Measurements from ENCODE around the gene ITPKC. TPM values are rescaled to one million over a fixed set of nuclear protein-coding genes. Genes with fewer than 3 reads are reported as not detected.

The ITPKC gene
- total and polyA plus RNA-seq, 11 donors = 6.9 to 27.3 (median 9.1) TPM

- Histone ChIP-seq H3K36me3 (peaks cover 0 to 11% (median 1%) of the 10 kb centered on the region in 9 donors), H3K27me3 (no peaks in the 10 kb centered on the region), H3K9me3 (no peaks in the 10 kb centered on the region), H3K4me3 (peak overlapping the region; percentile 65 to 98 (median 82)), H3K4me1 (peaks cover 9 to 83% (median 60%) of the 10 kb centered on the region in 12 donors), H3K27ac (peak overlapping the region; percentile 95 to 99 (median 97))
- WGBS, 4 donors = 18 to 36% (median 30%) methylated on average over 19 to 20 of the region's 20 CpGs
- DNase-seq (peak in 1 of 5 donors; percentile 46), ATAC-seq (no peak)
- intact Hi-C loops (cut with DNase I) = loop anchor here in 6 of 10 donors (1.0 to 10.0 kb wide), 7 partner anchors 31 to 99 kb away; partner anchors contain the start of genes ACTMAP (in 2 of the 6) and SNRPA (in 2 of the 6)
- TF ChIP-seq CTCF (IDR thresholded peaks at IDR 0.05) (no peak), POLR2A (IDR thresholded peaks at IDR 0.05) (no peak)
Measured at GRCh38 chr19:40717880-40718773, 1.2 kb downstream of the ITPKC start.

- Histone ChIP-seq H3K9me3 (no peaks in the 10 kb centered on the region), H3K4me3 (peak overlapping the region; percentile 65 to 98 (median 82)), H3K36me3 (peaks cover 0 to 13% (median 5%) of the 10 kb centered on the region in 9 donors), H3K4me1 (peaks cover 9 to 77% (median 59%) of the 10 kb centered on the region in 12 donors), H3K27ac (peak overlapping the region; percentile 95 to 99 (median 97)), H3K27me3 (no peaks in the 10 kb centered on the region)
- peak in 4 of 5 donors; percentile 40 to 74 (median 56) for DNase-seq
- TF ChIP-seq POLR2A (IDR thresholded peaks at IDR 0.05) = peak in 1 of 2 donors; percentile 22
- no peak for TF ChIP-seq CTCF (IDR thresholded peaks at IDR 0.05)
- WGBS, 4 donors = 5 to 12% (median 6%) methylated on average over 8 to 16 of the region's 16 CpGs
- ATAC-seq = no peak
- intact Hi-C loops (cut with DNase I) = loop anchor here in 5 of 10 donors (1.0 to 10.0 kb wide), 5 partner anchors 30 to 98 kb away; no protein-coding TSS in a partner anchor
Measured at GRCh38 chr19:40718774-40719391, 2.0 kb downstream of the ITPKC start.

GRCh38 chr19:40719414-40719894 is 2.5 kb downstream of the ITPKC start:
- Histone ChIP-seq H3K36me3 (peaks cover 0 to 18% (median 11%) of the 10 kb centered on the region in 9 donors), H3K27me3 (no peaks in the 10 kb centered on the region), H3K9me3 (no peaks in the 10 kb centered on the region), H3K4me3 (peak overlapping the region; percentile 65 to 98 (median 82)), H3K27ac (peak overlapping the region; percentile 95 to 99 (median 97)), H3K4me1 (peaks cover 6 to 76% (median 57%) of the 10 kb centered on the region in 12 donors)
- intact Hi-C loops (cut with DNase I) = loop anchor here in 5 of 10 donors (5.0 to 10.0 kb wide), 4 partner anchors 55 to 98 kb away; no protein-coding TSS in a partner anchor
- DNase-seq (no peak), ATAC-seq (no peak)
- WGBS, 4 donors = 49 to 62% (median 50%) methylated on average over 7 of the region's 7 CpGs
- TF ChIP-seq POLR2A (IDR thresholded peaks at IDR 0.05) (no peak), CTCF (IDR thresholded peaks at IDR 0.05) (no peak)
